ENCODE measurements around the gene ZNF296. TPM values are rescaled to one million over a fixed set of nuclear protein-coding genes. Genes with fewer than 3 reads are reported as not detected.

Gene ZNF296
- total RNA-seq, 2 donors from 2014 or later: 0.87 to 2.9 TPM

DNA sequence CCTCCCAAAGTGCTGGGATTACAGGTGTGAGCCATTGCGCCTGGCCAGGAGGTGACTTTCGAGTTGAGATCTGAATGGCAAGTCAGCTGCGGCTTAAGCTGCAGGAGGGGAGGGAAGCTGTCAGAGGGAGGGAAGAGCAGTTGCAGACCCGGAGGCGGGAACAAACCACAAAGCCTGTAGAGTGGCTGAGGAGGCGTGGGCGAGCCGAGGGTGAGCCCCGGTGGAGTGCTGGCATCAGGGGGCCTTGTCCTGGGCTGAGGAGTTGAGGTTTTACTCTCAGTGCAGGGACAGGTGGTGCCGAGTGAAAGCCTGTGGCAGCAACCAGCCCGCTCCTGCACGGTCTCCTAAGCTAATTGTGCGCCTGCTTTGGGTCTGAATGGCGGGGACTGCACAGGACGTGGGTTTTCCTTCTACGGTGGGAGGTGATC lies 40.9 kb upstream of the ZNF296 start:
- DNase-seq (ENCODE audit: low spot score): no peak
- Histone ChIP-seq H3K4me3 (no peak overlapping the region), H3K4me1 (replicated peaks) (no peaks in the 10 kb centered on the region), H3K36me3 (no peaks in the 10 kb centered on the region), H3K27me3 (replicated peaks; ENCODE audit: insufficient read depth) (no peaks in the 10 kb centered on the region), H3K9me3 (no peaks in the 10 kb centered on the region), H3K27ac (no peak overlapping the region)
- intact Hi-C loops (cut with DNase I): no loop called here
- 50% methylated on average over 16 of the region's 16 CpGs for WGBS
- TF ChIP-seq POLR2AphosphoS5 (IDR thresholded peaks at IDR 0.05): no peak
- TF ChIP-seq POLR2A (IDR thresholded peaks at IDR 0.05): no peak
- TF ChIP-seq, protein P1, sequence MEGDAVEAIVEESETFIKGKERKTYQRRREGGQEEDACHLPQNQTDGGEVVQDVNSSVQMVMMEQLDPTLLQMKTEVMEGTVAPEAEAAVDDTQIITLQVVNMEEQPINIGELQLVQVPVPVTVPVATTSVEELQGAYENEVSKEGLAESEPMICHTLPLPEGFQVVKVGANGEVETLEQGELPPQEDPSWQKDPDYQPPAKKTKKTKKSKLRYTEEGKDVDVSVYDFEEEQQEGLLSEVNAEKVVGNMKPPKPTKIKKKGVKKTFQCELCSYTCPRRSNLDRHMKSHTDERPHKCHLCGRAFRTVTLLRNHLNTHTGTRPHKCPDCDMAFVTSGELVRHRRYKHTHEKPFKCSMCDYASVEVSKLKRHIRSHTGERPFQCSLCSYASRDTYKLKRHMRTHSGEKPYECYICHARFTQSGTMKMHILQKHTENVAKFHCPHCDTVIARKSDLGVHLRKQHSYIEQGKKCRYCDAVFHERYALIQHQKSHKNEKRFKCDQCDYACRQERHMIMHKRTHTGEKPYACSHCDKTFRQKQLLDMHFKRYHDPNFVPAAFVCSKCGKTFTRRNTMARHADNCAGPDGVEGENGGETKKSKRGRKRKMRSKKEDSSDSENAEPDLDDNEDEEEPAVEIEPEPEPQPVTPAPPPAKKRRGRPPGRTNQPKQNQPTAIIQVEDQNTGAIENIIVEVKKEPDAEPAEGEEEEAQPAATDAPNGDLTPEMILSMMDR (IDR thresholded peaks at IDR 0.05): no peak

DNA sequence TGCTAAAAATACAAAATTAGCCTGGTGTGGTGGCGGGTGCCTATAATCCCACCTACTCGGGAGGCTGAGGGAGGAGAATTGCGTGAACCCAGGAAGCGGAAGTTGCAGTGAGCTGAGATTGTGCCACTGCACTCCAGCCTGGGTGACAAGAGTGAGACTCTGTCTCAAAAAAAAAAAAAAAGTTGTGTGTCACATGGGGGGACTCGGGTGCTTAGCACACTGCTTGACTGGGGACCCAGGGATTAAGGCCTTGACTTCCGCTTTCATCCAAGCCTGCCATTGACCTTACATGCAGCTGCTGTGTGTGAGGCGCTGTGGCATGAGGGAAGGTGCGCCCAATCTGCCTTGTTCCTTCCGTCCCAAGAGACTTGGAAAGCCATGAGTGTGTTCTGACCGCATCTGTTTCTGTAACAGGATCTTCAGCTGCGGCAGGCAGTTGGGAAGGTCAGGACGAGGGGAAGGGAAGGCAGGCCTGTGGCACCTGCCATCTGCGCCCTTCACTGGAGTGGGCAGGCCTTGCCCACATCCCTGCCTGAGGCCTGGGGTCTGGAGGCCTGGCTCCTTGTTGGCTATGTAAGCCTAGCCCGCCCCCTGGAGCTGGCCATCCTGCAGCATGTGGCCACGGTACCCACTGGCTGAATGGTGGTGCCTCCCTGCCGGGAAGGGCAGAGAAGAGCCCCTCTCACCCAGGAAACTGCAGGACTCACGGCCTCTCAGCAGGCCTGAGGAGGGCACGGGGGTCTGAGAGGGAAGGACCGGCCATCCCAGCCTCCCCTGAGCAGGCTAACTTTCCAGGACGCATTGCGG lies 39.7 kb upstream of the ZNF296 start:
- Histone ChIP-seq H3K4me1 (replicated peaks) (no peaks in the 10 kb centered on the region), H3K4me3 (no peak overlapping the region), H3K27ac (no peak overlapping the region), H3K9me3 (no peaks in the 10 kb centered on the region), H3K36me3 (no peaks in the 10 kb centered on the region), H3K27me3 (replicated peaks; ENCODE audit: insufficient read depth) (no peaks in the 10 kb centered on the region)
- 94% methylated on average over 21 of the region's 21 CpGs for WGBS
- TF ChIP-seq POLR2AphosphoS5 (IDR thresholded peaks at IDR 0.05): no peak
- TF ChIP-seq POLR2A (IDR thresholded peaks at IDR 0.05): no peak
- TF ChIP-seq, protein P1 (IDR thresholded peaks at IDR 0.05): no peak
- DNase-seq (ENCODE audit: low spot score): no peak
- intact Hi-C loops (cut with DNase I): no loop called here

DNA sequence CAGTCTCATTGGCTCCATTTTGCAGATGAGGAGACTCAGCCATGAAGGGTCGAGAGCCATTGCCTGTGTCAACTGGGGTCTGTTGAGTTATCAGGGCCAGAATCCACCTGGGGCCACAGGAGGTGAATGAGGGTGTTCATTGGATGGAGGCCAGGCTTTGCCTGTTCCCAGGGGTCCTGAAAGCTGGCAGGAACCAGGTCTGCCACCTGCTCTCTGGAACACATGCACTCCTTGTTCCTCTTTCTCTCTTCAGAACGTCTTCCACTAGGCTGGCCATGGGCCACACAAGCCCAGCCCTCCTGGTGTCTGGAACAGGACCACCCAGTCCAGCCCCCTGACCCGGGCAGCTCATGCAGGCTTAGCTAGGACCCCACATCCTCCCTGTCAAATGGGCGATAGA lies 37.8 kb upstream of the ZNF296 start:
- no peak for DNase-seq (ENCODE audit: low spot score)
- TF ChIP-seq POLR2AphosphoS5 (IDR thresholded peaks at IDR 0.05) (no peak), POLR2A (IDR thresholded peaks at IDR 0.05) (no peak)
- TF ChIP-seq, protein P1 (IDR thresholded peaks at IDR 0.05): no peak
- H3K27ac ChIP-seq: peak overlapping the region; percentile 20 to 45
- H3K4me1 ChIP-seq (replicated peaks): no peaks in the 10 kb centered on the region
- H3K36me3 ChIP-seq: no peaks in the 10 kb centered on the region
- intact Hi-C loops (cut with DNase I): no loop called here
- H3K9me3 ChIP-seq: no peaks in the 10 kb centered on the region
- no peak overlapping the region for H3K4me3 ChIP-seq
- WGBS: 75% methylated on average over 4 of the region's 4 CpGs
- H3K27me3 ChIP-seq (replicated peaks; ENCODE audit: insufficient read depth): no peaks in the 10 kb centered on the region

DNA sequence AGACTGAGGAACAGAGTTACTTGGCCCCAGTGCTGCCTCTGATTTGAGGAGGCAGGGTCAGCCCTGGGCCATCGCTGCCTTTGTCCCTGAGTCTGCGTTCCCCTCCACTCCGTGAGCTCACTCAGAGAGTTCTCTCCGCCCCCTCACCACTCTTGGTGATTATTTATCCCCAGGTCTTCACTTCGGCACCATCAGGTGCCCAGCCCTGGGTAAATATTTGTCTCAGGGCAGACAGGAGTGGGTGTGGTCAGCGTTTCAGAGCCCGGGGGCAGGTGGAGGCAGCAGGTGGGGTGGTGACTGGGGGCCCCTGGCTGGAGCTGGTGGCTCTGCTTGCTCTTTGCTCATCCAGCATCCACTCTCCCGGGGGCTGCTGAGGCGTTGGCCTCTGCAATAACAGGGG lies 37.4 kb upstream of the ZNF296 start:
- no peaks in the 10 kb centered on the region for H3K36me3 ChIP-seq
- H3K27ac ChIP-seq: peak overlapping the region; percentile 20 to 45
- H3K27me3 ChIP-seq (replicated peaks; ENCODE audit: insufficient read depth): no peaks in the 10 kb centered on the region
- no peak overlapping the region for H3K4me3 ChIP-seq
- intact Hi-C loops (cut with DNase I): no loop called here
- peak; percentile 51 for DNase-seq (ENCODE audit: low spot score)
- WGBS: 52% methylated on average over 9 of the region's 9 CpGs
- H3K4me1 ChIP-seq (replicated peaks): no peaks in the 10 kb centered on the region
- no peaks in the 10 kb centered on the region for H3K9me3 ChIP-seq
- TF ChIP-seq, protein P1 (IDR thresholded peaks at IDR 0.05): no peak
- peak; percentile 69 for TF ChIP-seq POLR2AphosphoS5 (IDR thresholded peaks at IDR 0.05)
- no peak for TF ChIP-seq POLR2A (IDR thresholded peaks at IDR 0.05)

All from prostate gland (tissue), 2 donors.